LoVo (cell line): ENCODE results near the gene GPX2.
A peak's percentile ranks its signal among the peaks of the same experiment; 100 is the strongest.

Experiments
- DNase-seq: peaks from one replicate; pipeline ENCODE4 v3.0.0-alpha.2; 2016; ENCODE audit warnings: low spot score

GPX2 gene

DNA sequence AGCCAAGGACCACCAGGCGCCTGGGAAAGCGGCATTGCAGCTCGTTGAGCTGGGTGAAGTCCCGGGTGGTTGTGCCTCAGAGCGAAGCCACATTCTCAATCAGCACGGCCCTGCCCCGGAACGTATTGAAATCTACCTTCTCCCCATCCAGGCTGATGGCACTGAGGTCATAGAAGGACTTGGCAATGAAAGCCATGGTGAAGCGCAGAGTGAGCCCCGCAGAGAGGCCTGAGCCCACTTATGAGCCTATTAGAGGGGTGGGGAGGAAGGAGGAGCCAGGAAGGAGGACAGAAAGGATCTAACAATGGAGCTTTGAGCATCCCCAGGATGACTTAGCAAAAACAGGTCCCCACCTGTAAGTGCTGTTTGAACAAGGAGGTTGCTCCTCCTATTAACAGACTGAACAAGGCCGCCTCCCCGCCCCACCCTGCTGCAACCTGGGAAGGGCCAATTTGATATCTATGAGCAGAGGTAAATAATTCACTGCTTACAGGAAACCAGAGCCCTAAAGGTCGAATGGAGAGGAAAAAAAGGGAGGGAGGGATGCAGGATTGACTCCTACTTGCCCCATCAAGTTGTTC, at the start of gene GPX2:
Gene GPX2 (minus strand): TSS at position 215 of the 581 bp plus-strand sequence. CDS start 19 bp downstream, at position 196.
- DNase-seq, result peak; percentile 84

DNA sequence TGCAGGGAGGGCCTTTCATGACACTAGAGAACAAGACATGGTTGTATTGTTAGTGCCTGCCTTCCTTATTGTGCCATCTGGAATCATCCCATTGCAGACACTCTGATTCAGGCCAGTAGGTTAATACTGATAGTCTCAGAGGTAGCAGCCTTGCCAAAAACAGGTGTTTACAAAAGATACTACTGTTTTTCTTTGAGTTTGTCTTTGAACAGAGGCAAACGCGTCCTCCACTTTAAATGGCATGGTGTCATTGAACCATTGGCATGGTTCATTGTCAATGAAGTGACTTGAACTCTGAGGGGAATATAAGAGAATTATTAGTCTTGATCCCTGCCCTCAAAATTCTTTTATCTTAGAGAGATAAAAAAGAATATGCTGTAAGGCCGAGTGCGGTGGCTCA, 48.4 kb upstream of the GPX2 start:
- DNase-seq, result no peak

DNA sequence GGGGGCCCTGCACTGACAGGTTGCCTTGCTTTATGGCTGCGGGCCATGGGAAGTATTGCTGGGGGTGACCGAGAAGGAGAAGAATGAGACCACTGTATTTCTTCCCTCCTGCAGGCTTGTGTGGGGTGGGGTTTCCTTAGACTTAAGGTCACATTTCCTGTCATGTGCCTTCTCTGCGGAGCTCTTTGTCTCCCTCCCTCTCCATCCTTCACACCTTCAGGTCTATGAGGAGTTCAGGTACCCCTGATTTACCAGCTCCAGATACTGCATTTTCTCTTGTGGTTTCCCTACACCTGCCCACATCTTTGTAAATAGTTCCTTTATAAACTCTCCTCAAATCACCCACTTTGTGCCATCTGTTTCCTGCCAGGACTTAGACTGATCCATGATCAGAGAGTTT, 47.8 kb upstream of the GPX2 start:
- no peak for DNase-seq

DNA sequence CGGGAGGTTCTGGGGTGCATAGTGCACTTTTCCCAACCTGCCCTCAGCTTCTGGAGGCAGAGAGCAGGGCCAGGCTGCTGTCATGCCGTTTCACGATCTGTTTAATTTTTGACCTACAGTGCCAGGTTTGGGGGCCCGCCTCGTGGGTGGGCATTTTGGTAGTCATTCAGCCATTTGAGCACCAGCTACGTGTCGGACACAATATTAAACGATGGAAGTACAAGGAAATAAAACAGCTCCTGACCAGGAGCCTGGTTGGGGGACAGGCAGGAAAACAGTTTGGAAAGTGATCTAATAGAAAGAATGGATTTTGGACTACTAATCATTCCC, 44.9 kb upstream of the GPX2 start:
- DNase-seq, result no peak

DNA sequence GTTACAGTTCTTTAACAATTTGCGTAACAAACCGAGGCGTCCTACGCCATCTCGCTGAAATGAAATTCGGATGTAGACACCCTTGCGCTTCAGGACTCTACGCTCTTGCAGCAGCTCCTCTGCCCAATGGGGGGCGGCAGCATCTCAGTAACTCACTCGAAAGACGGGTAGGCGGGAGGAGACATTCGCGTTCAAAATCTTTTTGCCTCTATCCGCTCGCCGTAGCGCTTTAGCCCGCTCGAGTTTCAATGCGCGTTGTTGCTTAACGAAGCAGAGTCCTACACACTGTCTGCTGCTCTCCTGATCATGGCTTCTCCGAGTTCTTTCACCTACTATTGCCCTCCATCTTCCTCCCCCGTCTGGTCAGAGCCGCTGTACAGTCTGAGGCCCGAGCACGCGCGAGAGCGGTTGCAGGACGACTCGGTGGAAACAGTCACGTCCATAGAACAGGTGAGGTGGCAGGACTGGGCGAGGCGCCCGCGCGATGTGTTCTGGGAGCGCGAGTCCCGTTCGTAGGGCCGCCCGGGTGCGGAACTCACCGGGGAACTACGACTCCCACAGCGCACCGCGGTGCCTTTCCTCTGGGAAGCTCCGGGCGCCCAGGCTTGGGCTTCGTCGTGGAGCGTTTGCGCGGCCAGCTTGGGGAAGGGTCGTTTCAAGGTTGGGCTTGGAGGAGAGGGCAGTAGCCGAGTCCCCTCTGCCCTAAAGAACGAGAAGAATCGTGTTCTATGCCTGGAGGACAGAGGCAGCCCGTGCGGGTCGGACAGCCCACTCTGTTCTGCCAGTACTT, 44.3 kb upstream of the GPX2 start, which contains the start of gene FNTB:
Gene FNTB (plus strand): TSS at position 248 of the 790 bp plus-strand sequence. CDS start 59 bp downstream, at position 307.
- DNase-seq, result peak; percentile 96

GRCh38 chr14:64983439-64984310, 41.1 kb upstream of the GPX2 start:
- DNase-seq, result peak; percentile 47

GRCh38 chr14:64979336-64980074, 37.0 kb upstream of the GPX2 start:
- no peak for DNase-seq

DNA sequence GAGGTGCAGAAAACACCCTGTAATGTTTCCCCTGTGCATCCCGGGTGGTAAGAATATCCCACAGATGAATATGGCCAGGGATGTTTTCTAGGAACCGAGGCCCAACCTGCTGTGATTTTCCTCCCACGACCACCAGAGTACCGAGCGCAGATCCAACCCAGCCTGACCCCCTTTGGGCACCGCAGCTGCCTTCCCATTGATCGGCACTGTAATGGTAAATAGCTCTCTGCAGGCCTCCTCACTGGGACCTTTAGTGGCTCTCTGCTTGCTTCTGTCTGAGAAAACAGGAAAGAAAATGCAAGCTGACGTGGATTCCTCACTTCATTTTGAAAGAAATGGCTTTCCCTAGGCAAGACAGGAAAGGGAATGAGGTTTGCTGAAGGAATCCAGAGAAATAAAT, 32.0 kb upstream of the GPX2 start:
- DNase-seq, result no peak

DNA sequence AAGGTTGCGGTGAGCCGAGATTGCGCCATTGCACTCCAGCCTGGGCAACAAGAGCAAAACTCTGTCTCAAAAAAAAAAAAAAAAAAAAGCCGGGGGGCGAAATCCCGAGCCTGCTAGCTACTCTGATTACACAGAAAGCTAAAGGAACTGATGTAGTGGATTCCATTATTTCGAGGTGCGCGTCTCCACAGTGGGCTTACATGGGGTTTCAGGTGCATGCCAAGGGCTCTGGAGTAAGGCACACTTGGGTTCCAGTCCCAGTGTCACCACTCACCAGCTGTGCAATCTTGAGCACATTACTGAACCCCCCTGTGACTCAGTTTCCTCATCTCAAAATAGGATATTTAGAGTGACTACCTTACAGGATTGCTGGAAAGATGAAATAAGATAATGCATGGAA, 31.3 kb upstream of the GPX2 start:
- DNase-seq, result no peak

GRCh38 chr14:64973026-64973442, 30.5 kb upstream of the GPX2 start:
- no peak for DNase-seq

- no peak for DNase-seq
Observed at GRCh38 chr14:64971943-64972791, 29.6 kb upstream of the GPX2 start, which contains the start of gene RAB15. Gene RAB15 (minus strand): TSS chr14:64972336. CDS start chr14:64972076, 260 bp downstream.

GRCh38 chr14:64971491-64971942, 29.0 kb upstream of the GPX2 start:
- DNase-seq, result no peak

DNA sequence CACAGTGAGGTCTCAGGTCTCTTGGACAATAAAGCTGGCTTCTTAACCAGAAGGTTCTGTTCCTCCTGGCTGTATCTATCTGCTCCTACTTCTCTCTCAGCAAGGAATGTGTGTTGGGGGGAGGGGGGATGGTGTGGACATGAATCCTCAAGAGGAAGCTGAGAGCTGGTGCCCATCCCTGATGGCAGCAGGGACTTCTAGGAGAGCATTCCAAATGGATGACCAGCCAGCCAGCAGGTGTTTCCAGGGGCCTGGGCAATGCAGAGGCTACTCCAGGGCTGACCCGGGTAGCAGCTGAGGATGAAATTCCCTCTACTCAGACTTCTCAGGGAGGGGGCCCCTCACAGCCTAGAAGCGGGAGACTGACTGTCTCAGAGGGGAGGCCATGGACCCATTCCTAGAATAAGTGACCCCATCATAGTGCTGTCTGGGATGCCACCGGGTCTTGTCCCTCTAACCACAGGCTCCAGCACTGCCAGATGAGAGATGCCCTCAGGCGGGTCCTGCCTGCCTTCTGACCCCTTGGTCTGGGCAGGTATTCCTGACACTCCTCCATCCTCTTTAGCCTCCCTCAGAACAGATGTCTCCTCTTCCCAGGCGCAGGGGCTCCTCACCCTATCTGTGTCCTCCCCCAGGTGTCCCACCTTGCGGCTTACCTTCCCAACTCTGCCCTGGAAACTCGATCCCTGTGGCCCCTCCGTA, 28.4 kb upstream of the GPX2 start:
- peak; percentile 32 for DNase-seq

GRCh38 chr14:64970041-64970440, 27.5 kb upstream of the GPX2 start:
- DNase-seq, result no peak

DNA sequence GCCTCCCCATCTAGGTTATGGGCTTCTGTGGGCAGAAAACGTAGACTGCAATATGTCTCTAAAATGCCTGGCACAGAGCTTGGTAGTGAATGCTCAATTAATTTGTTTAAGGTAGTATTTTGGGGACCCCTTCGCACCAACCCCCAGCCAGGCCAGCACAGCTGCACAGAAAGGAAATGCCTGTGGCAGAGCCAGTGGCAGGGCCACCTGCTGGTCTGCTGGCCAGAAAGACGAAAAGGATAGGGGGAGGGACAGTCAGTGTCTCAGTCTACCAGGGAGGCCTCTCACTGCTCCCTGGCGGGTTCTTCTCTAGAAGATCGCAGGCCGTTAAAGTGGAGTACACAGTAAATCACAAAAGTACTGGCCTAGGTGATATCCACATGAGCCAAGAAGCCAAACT, 26.1 kb upstream of the GPX2 start:
- DNase-seq, result no peak

DNA sequence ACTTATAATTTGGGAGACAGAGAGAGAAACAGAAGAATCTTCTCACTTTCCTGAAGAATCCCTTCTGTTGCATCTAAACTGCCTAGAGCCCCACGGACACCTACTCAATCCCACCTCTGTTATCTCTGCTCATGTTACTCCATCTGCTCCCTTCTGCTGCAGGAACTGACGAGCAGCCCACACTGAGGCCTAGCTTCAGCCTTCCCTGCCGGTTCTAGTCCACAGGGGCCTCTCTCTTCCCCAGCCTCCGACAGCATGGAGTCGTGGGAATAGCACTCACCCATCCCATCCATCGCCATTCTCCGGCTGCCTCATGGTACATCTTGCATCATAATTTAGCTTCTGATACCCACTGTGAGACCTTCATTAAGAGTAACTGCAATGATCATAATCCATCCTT, 25.6 kb upstream of the GPX2 start:
- no peak for DNase-seq

GRCh38 chr14:64966976-64967375, 24.4 kb upstream of the GPX2 start:
- peak; percentile 37 for DNase-seq

- no peak for DNase-seq
Observed at GRCh38 chr14:64965356-64966000, 22.9 kb upstream of the GPX2 start.

- no peak for DNase-seq
Observed at GRCh38 chr14:64963611-64964010, 21.1 kb upstream of the GPX2 start.
